PC-9 (cell line): ENCODE data around the gene ITSN1. TPM values are rescaled to one million over a fixed set of nuclear protein-coding genes. Genes with fewer than 3 reads are reported as not detected.

Experiments
- BruUV-seq: library from RNA; stranded (reverse); fragments of 400-500 nt; replicated peaks from 2 replicates; lab custom pipeline; 2021; lab: Mats Ljungman, UMichigan
- CTCF ChIA-PET: fragments of 300-600 bp; sonication (Branson Sonifier 250); formaldehyde crosslinking; loops from one replicate; lab custom pipeline; 2022; ENCODE audit warnings: antibody characterized with exemption; lab: Charles Lee
- POLR2A ChIA-PET: fragments of 300-600 bp; sonication (Branson Sonifier 250); formaldehyde crosslinking; loops from one replicate; lab custom pipeline; 2022; ENCODE audit warnings: antibody characterized with exemption; ENCODE audit not compliant: unreplicated experiment; lab: Charles Lee
- DNase-seq, 2 experiments: peaks; one replicate each; pipeline versions ENCODE4 v3.0.0 to v3.0.0-alpha.2; 2015 to 2022; ENCODE audit warnings: mixed read lengths in 1 of 2
- H2AFZ ChIP-seq: fragments of 200-600 bp; sonication (generic); 2 replicates; pipeline ENCODE4 v1.8.1; 2017; ENCODE audit warnings: antibody characterized with exemption
- H3F3A ChIP-seq: fragments of 200-600 bp; sonication (generic); 2 replicates; pipeline ENCODE4 v1.8.1; 2017; ENCODE audit warnings: antibody characterized with exemption, mild to moderate bottlenecking, low read depth; ENCODE audit not compliant: insufficient read depth
- H3K27ac ChIP-seq: fragments of 200-600 bp; sonication (generic); 2 replicates; pipeline ENCODE4 v1.6.1; 2016; ENCODE audit warnings: mixed run types
- H3K27me3 ChIP-seq: fragments of 200-600 bp; sonication (generic); 2 replicates; pipeline ENCODE4 v1.6.1; 2016; ENCODE audit warnings: low read depth, mixed run types; ENCODE audit not compliant: insufficient read depth
- H3K36me3 ChIP-seq: fragments of 200-600 bp; sonication (generic); 2 replicates; pipeline ENCODE4 v1.6.1; 2016; ENCODE audit warnings: low read depth, mixed run types
- H3K4me1 ChIP-seq: fragments of 200-600 bp; sonication (generic); replicated peaks from 2 replicates; pipeline ENCODE4 v1.6.1; 2016; ENCODE audit warnings: mixed run types; ENCODE audit not compliant: insufficient read depth
- H3K4me2 ChIP-seq: fragments of 200-600 bp; sonication (generic); 2 replicates; pipeline ENCODE4 v1.6.1; 2017; ENCODE audit warnings: mixed run types
- H3K4me3 ChIP-seq: fragments of 200-600 bp; sonication (generic); 2 replicates; pipeline ENCODE4 v1.6.1; 2016; ENCODE audit warnings: mixed run types
- H3K79me2 ChIP-seq: fragments of 200-600 bp; sonication (generic); 2 replicates; pipeline ENCODE4 v1.6.1; 2017; ENCODE audit warnings: low read depth, mixed run types
- H3K9me2 ChIP-seq: fragments of 200-600 bp; sonication (generic); 2 replicates; pipeline ENCODE4 v1.8.1; 2017; ENCODE audit warnings: mild to moderate bottlenecking; ENCODE audit not compliant: insufficient read depth
- H3K9me3 ChIP-seq: fragments of 200-600 bp; sonication (generic); 2 replicates; pipeline ENCODE4 v1.8.1; 2016; ENCODE audit warnings: low read depth; ENCODE audit not compliant: insufficient read depth
- H4K20me1 ChIP-seq: fragments of 200-600 bp; sonication (generic); 2 replicates; pipeline ENCODE4 v1.8.1; 2017; ENCODE audit not compliant: insufficient read depth
- CTCF ChIP-seq: fragments of 200-600 bp; sonication (generic); conservative IDR thresholded peaks from 2 replicates; pipeline ENCODE4 v1.6.1; 2017; ENCODE audit warnings: mixed run types, antibody characterized with exemption, mild to moderate bottlenecking, moderate library complexity
- EZH2 ChIP-seq: fragments of 200-600 bp; sonication (generic); IDR thresholded peaks from 2 replicates; pipeline ENCODE4 v1.8.0; 2017; ENCODE audit warnings: antibody characterized with exemption, low read depth
- intact Hi-C: fragments of 100-400 bp; cut with micrococcal nuclease; formaldehyde crosslinking; loops from one replicate; pipeline ENCODE4 v1.10.0; 2022; ENCODE audit not compliant: unreplicated experiment
- total RNA-seq: library from RNA; stranded (reverse); gene quantifications from 2 replicates; pipeline ENCODE4 v1.2.3, GENCODE V29; 2021

ITSN1 gene
- total RNA-seq, 1 experiment from 2014 or later: 46.3 TPM

GRCh38 chr21:33767236-33767635 is 124.9 kb downstream of the ITSN1 start:
- H3K4me3 ChIP-seq: no peak overlapping the region
- H3K4me2 ChIP-seq: no peak overlapping the region
- TF ChIP-seq EZH2: no peak
- no peak for TF ChIP-seq CTCF
- H4K20me1 ChIP-seq: no peaks in the 10 kb centered on the region
- H3F3A ChIP-seq: peaks cover under 1% of the 10 kb centered on the region; the same call in 1 of the 2 replicates
- no peak for DNase-seq
- no peak overlapping the region for H2AFZ ChIP-seq
- no peaks in the 10 kb centered on the region for H3K9me3 ChIP-seq
- no peaks in the 10 kb centered on the region for H3K9me2 ChIP-seq
- ChIA-PET CTCF (no interaction called here), POLR2A (interaction anchor here (1.1 kb wide), 1 partner anchor 11 kb away, joined by 5 read pairs; no protein-coding TSS in a partner anchor)
- no peaks in the 10 kb centered on the region for H3K27me3 ChIP-seq
- no peaks in the 10 kb centered on the region for H3K36me3 ChIP-seq
- no TSS peak for BruUV-seq
- intact Hi-C loops: no loop called here
- H3K4me1 ChIP-seq: peaks cover 12% of the 10 kb centered on the region
- H3K27ac ChIP-seq: no peak overlapping the region
- no peaks in the 10 kb centered on the region for H3K79me2 ChIP-seq

DNA sequence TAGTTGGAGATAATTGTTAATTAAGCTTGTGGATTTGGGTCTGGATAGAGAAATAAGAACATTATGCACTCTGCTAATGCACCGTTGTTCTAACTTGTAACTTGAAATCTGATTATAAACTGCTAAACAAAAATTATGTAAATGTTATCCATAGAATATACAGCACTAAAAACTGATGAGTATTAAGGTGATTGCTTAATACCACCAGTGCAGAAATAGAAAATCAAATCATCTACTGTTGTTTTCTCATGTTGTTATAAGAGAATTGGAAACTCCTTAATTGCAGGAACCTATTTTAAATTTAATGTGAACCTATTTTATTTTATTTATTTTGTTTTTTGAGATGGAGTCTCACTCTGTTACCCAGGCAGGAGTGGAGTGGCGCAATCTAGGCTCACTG is 125.7 kb downstream of the ITSN1 start:
- Histone ChIP-seq H3K4me1 (peaks cover 6% of the 10 kb centered on the region), H3K9me3 (no peaks in the 10 kb centered on the region), H3K79me2 (no peaks in the 10 kb centered on the region), H3K9me2 (no peaks in the 10 kb centered on the region), H3K4me2 (no peak overlapping the region), H2AFZ (no peak overlapping the region), H4K20me1 (no peaks in the 10 kb centered on the region), H3K27me3 (no peaks in the 10 kb centered on the region), H3F3A (no peaks in the 10 kb centered on the region), H3K36me3 (no peaks in the 10 kb centered on the region), H3K27ac (no peak overlapping the region), H3K4me3 (no peak overlapping the region)
- intact Hi-C loops: no loop called here
- ChIA-PET POLR2A (interaction anchor here (1.1 kb wide), 1 partner anchor 10 kb away, joined by 5 read pairs; no protein-coding TSS in a partner anchor), CTCF (no interaction called here)
- TF ChIP-seq CTCF: no peak
- no peak for TF ChIP-seq EZH2
- no TSS peak for BruUV-seq
- no peak for DNase-seq

GRCh38 chr21:33769057-33769456 is 126.8 kb downstream of the ITSN1 start:
- Histone ChIP-seq H3F3A (no peaks in the 10 kb centered on the region), H2AFZ (no peak overlapping the region), H3K36me3 (no peaks in the 10 kb centered on the region), H4K20me1 (no peaks in the 10 kb centered on the region), H3K27me3 (no peaks in the 10 kb centered on the region), H3K27ac (no peak overlapping the region), H3K4me1 (no peaks in the 10 kb centered on the region), H3K9me3 (no peaks in the 10 kb centered on the region), H3K9me2 (no peaks in the 10 kb centered on the region), H3K4me3 (no peak overlapping the region), H3K4me2 (no peak overlapping the region), H3K79me2 (no peaks in the 10 kb centered on the region)
- no peak for DNase-seq
- TF ChIP-seq EZH2 (no peak), CTCF (no peak)
- BruUV-seq: no TSS peak
- intact Hi-C loops: no loop called here
- ChIA-PET CTCF (no interaction called here), POLR2A (no interaction called here)
